Measurements from ENCODE around the gene ARMH3.

DNA sequence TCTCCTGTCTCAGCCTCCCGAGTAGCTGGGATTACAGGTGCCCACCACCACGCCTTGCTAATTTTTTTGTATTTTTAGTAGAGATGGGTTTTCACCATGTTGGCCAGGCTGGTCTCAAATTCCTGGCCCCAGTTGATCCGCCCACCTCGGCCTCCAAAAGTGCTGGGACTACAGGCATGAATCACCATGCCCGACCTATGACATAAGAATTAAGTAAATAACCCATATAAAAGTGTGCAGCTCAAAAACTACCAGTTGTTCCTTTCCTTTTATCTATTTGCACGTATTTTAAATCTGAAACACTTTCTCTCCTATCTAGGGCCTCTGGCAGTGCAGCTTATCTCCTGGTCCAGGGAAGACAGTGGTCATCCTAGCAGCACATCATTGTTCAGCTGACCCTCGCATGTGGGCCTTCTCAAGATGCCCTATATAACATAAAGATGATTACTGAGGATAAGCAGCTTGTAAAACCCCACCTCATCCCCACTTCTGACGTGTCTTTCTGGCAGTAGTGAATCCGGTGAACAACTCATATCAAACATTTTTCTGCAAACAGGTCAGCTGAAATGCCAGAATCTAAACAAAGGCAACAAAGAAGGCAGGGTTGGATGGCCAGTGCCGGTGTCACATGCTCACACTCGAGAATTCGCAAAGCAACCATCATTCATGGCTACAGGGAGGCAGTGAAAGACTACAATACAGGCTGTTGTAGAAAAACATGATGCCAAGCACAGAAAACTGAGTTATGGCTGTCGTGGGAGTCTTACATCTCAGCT lies 176.3 kb downstream of the ARMH3 start:
- TF ChIP-seq GATA3 (IDR thresholded peaks at IDR 0.05; ENCODE audit: low read depth, low read length) (no peak), GATA2 (IDR thresholded peaks at IDR 0.05; ENCODE audit: low read depth, low read length) (no peak)

All from SH-SY5Y (cell line).